Nephron (organoid): ENCODE data around the gene SESTD1.
"Not testable (repeated sequence)": the region's sequence is repeated elsewhere in the genome, so short reads cannot be mapped to it uniquely, and the experiment has no call there.

Experiments
- H3K27ac Mint-ChIP-seq, 3 experiments: 2 replicates each; pipeline ENCODE4 v1.8.0; 2020; ENCODE audit warnings: mixed read lengths in 3 of 3, mild to moderate bottlenecking in 2 of 3, moderate library complexity in 1 of 3
- H3K27me3 Mint-ChIP-seq: 2 replicates; pipeline ENCODE4 v1.8.0; 2021; ENCODE audit warnings: low read depth, mild to moderate bottlenecking, moderate library complexity, mixed read lengths
- H3K36me3 Mint-ChIP-seq: 2 replicates; pipeline ENCODE4 v1.8.0; 2020; ENCODE audit warnings: low read depth, mixed read lengths
- H3K4me1 Mint-ChIP-seq: 2 replicates; pipeline ENCODE4 v1.8.0; 2020; ENCODE audit warnings: mixed read lengths
- H3K4me3 Mint-ChIP-seq, 3 experiments: 2 replicates each; pipeline ENCODE4 v1.8.0; 2020; ENCODE audit warnings: mild to moderate bottlenecking in 3 of 3, mixed read lengths in 3 of 3, moderate library complexity in 2 of 3
- H3K9me3 Mint-ChIP-seq: 2 replicates; pipeline ENCODE4 v1.8.0; 2020; ENCODE audit warnings: mixed read lengths
- TF ChIP-seq, protein P1 (sequence below), 3 experiments: fragments of 200-600 bp; sonication (generic); IDR thresholded peaks; one replicate each; pipeline ENCODE4 v1.5.0; 2021; ENCODE audit warnings: antibody characterized with exemption in 3 of 3; ENCODE audit not compliant: unreplicated experiment in 3 of 3

The SESTD1 gene

DNA sequence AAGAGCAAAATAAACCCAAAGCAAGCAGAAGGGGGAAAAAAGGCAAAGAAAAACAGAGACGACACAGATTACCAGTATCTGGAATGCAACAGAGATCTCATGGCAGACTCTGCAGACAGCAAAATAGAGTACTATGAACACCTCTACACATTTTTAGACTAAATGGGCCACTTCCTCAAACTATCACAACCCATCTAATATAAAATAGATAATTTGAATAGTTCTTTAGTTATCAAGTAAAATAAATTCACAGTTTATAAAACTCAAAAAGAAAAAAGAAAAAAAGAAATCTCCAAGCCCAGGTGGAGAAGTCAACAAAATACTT, 16.6 kb downstream of the SESTD1 start:
- H3K4me1 Mint-ChIP-seq, result no peaks in the 10 kb centered on the region
- H3K27me3 Mint-ChIP-seq, result no peaks in the 10 kb centered on the region
- peaks cover 38% of the 10 kb centered on the region for H3K36me3 Mint-ChIP-seq

DNA sequence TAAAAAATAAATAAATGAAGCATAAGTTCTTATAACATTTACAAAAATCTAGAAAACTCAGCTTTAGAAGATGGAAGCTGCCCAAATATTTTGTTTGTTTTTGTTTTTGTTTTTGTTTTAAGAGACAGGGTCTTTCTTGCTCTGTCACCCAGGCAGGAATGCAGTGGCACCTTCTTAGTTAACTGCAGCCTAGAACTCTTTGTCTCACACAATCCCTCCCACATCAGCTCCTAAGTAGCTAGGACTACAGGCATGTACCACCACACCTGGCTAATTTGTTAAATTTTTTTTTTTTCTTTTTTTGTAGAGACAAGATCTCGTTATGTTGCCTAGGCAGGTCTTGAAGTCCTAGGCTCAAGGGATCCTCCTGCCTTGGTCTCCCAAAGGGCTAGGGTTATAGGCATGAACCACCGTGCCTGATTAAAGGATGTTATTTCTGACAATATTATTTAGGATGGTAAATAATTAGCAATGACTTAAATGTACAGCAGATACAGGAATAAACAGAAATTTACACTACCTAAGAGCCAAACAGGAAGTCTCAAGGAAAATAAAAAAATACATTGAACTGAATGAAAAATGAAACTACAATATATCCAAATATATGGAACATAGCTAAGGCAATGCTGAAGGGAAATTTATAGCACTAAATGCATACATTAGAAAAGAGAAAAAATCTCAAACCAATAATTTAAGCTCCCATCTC, 17.2 kb downstream of the SESTD1 start:
- H3K36me3 Mint-ChIP-seq, result peaks cover 43% of the 10 kb centered on the region
- peaks cover 35% of the 10 kb centered on the region for H3K9me3 Mint-ChIP-seq
- no peaks in the 10 kb centered on the region for H3K27me3 Mint-ChIP-seq
- no peak overlapping the region for H3K27ac Mint-ChIP-seq
- H3K4me1 Mint-ChIP-seq, result no peaks in the 10 kb centered on the region
- no peak overlapping the region for H3K4me3 Mint-ChIP-seq
- TF ChIP-seq, protein P1, sequence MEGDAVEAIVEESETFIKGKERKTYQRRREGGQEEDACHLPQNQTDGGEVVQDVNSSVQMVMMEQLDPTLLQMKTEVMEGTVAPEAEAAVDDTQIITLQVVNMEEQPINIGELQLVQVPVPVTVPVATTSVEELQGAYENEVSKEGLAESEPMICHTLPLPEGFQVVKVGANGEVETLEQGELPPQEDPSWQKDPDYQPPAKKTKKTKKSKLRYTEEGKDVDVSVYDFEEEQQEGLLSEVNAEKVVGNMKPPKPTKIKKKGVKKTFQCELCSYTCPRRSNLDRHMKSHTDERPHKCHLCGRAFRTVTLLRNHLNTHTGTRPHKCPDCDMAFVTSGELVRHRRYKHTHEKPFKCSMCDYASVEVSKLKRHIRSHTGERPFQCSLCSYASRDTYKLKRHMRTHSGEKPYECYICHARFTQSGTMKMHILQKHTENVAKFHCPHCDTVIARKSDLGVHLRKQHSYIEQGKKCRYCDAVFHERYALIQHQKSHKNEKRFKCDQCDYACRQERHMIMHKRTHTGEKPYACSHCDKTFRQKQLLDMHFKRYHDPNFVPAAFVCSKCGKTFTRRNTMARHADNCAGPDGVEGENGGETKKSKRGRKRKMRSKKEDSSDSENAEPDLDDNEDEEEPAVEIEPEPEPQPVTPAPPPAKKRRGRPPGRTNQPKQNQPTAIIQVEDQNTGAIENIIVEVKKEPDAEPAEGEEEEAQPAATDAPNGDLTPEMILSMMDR (IDR thresholded peaks at IDR 0.05; ENCODE audit: unreplicated experiment in 3 of 3), result no peak

More for the DNA sequence above, 16.6 kb downstream of the SESTD1 start:
- Mint-ChIP-seq H3K9me3 (peaks cover 30% of the 10 kb centered on the region), H3K4me3 (no peak overlapping the region), H3K27ac (no peak overlapping the region)
- TF ChIP-seq, protein P1 (IDR thresholded peaks at IDR 0.05; ENCODE audit: unreplicated experiment in 3 of 3), result no peak

DNA sequence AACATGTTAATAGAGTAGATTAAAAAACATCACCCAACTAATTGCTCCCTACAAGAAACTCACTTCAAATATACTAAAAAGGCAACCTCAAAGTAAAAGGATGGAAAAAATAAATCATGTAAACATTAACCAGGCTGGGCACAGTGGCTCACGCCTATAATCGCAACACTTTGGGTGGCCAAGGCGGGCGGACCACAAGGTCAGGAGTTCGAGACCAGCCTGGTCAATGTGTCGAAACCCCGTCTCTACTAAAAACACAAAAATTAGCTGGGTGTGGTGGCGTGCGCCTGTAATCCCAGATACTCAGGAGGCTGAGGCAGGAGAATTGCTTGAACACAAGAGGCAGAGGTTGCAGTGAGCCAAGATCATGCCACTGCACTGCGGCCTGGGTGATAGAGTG, 18.8 kb downstream of the SESTD1 start:
- H3K4me1 Mint-ChIP-seq, H3K27me3 Mint-ChIP-seq, H3K4me3 Mint-ChIP-seq, H3K27ac Mint-ChIP-seq: not testable (repeated sequence)
- Mint-ChIP-seq H3K36me3 (peaks cover 51% of the 10 kb centered on the region), H3K9me3 (peaks cover 42% of the 10 kb centered on the region)

DNA sequence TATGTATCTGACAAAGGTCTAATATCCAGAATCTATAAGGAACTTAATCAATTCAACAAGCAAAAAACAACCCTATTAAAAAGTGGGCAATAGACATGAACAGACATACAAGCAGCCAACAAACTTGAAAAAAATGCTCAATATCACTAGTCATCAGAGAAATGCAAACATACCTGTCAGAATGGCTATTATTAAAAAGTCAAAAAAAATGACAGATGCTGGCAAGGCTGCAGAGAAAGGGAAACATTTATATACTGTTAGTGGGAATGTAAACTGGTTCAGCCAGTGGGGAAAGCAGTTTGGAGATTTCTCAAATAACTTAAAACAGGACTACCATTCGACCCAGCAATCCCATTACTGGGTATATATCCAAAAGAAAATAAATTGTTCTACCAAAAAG, 21.6 kb downstream of the SESTD1 start:
- TF ChIP-seq, protein P1 (IDR thresholded peaks at IDR 0.05; ENCODE audit: unreplicated experiment in 3 of 3), result no peak
- H3K4me3 Mint-ChIP-seq, result no peak overlapping the region
- H3K9me3 Mint-ChIP-seq, result peaks cover 29% of the 10 kb centered on the region
- H3K4me1 Mint-ChIP-seq, result peaks cover 23% of the 10 kb centered on the region
- no peak overlapping the region for H3K27ac Mint-ChIP-seq
- H3K36me3 Mint-ChIP-seq, result peaks cover 38% of the 10 kb centered on the region
- H3K27me3 Mint-ChIP-seq, result no peaks in the 10 kb centered on the region

DNA sequence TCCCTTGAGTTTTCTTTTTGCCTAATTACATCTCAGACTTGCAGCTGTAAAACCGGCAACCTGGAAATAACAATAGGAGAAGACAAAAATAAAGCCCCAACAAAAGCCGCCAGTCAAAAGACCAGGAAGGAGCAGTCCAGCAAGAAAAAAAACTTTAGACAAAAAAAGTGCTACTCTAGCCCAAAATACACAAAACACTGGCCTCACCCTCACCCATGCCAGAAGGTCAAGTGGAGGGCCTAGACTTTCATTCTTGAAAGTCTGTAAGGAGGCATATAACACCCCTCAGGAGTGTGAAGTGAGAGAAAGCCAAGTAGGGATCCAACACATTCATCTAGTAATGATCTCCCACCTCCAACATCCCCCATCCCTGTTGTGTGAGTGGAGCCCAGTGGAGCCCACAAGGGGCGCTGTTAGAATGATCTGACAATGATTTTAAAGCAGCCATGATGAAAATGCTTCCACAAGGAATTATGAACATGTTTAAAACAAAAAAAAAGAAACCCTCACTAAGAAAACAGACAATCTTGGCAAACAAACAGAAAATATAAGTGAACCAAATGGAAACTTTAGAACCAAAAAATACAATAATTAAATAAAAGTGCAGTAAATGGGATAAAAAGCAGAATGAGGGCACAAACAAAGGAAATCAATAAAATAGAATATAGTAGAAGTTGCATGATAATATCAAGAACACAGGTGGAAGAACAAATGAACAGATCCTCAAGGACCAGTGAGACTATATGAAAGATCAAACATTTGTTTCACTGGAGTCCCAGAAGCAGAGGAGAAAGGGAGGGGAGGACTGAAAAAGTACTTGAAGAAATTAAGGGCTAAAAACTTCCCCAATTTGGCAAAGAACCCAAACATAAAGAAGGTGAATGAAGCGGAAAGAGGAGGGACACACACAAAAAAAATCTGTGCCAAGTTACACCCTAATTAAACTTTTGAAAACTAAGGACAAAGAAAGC, 23.9 kb downstream of the SESTD1 start:
- Mint-ChIP-seq H3K36me3 (peaks cover 31% of the 10 kb centered on the region), H3K4me1 (peaks cover 34% of the 10 kb centered on the region), H3K9me3 (peaks cover 24% of the 10 kb centered on the region), H3K27me3 (no peaks in the 10 kb centered on the region), H3K27ac (peak overlapping the region; percentile 14 to 69 (median 61)), H3K4me3 (no peak overlapping the region)
- TF ChIP-seq, protein P1 (IDR thresholded peaks at IDR 0.05; ENCODE audit: unreplicated experiment in 3 of 3), result no peak

DNA sequence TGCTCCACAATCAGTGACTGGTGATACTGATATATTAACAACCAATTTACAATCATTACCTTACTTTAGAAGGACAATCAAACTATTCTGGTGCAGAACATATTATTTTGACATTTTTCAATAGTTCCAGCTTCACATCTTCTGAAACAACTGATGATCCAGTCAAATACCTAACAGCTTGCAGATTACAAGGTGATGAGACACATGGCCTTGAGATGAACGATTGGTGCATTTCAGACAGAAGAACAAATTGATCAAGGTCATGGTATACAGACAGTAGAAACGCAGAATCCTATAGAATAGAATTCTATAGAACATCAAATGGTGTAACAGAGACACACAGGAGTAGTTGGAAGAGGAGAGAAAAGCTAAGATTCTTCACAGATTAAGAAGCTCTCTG, 24.8 kb downstream of the SESTD1 start:
- H3K4me3 Mint-ChIP-seq, result no peak overlapping the region
- TF ChIP-seq, protein P1 (IDR thresholded peaks at IDR 0.05; ENCODE audit: unreplicated experiment in 3 of 3), result no peak
- peaks cover 35% of the 10 kb centered on the region for H3K36me3 Mint-ChIP-seq
- peaks cover 22% of the 10 kb centered on the region for H3K9me3 Mint-ChIP-seq
- peak overlapping the region in 2 of 3 experiments; percentile 14 to 69 for H3K27ac Mint-ChIP-seq
- no peaks in the 10 kb centered on the region for H3K27me3 Mint-ChIP-seq
- peaks cover 38% of the 10 kb centered on the region for H3K4me1 Mint-ChIP-seq
